ENCODE measurements around the gene SMO. TPM values are rescaled to one million over a fixed set of nuclear protein-coding genes. Genes with fewer than 3 reads are reported as not detected.

SMO gene
- total and polyA plus RNA-seq, 8 donors, result 2.6 to 13.4 (median 4.3) TPM

DNA sequence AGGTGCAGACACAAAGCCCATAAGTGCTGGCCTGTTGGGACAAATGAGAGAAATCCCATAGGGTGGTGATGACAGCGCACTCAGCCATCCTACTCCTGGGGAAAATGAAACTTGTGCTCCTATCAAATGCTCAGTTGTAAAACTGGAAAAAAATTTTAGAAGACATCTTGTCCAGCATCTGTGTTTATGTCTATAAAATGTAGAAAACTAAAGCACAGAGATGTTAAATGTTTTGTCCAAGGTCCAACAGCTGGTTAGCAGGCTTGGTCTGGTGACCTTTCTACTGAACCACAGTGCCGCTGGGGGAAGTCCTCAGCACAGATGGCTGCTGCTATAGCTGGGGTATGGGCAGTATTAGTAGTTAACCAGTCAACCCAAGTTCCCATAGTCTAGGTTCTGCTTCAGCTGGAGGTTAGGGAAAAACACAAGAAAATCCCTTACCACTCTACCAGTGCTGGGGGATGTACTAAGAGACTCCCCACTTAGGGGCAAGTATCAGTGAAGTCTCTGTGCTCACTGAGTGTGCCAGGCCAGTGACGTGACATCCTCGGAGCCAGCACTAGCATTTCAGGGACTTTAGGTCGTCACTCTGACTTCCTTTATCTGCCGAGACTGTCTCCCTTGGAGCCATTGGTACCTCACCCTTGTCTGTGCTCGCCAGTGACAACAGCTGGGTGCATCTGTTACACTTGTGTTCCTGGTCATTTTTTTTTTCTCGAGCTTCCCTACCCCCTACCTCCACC lies 42.0 kb upstream of the SMO start:
- intact Hi-C loops (cut with DNase I), result no loop called here

DNA sequence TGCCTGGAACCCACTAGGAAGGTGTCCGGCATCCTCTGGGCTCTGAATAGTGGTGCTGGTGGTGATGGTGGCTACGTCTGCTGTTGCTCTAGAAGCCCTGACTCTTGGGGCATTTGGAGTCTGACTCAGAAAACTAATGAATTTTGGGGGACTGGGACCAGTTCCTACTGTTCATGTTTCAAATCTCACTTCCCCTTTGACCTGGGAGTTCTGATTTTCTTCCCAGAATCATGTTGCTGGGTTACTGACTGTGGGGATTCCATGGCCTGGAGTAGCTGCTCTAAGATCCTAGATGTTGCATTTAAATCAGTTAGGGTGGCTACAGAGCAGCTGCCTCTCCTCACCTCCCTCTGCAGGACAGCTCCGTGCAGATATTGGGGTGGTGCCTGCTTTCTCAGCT lies 40.7 kb upstream of the SMO start:
- no peaks in the 10 kb centered on the region for H3K9me3 ChIP-seq
- H3K27me3 ChIP-seq, result no peaks in the 10 kb centered on the region
- intact Hi-C loops (cut with DNase I), result no loop called here
- 86 to 93% methylated on average over 3 of the region's 3 CpGs for WGBS, 2 donors
- TF ChIP-seq, protein P1, sequence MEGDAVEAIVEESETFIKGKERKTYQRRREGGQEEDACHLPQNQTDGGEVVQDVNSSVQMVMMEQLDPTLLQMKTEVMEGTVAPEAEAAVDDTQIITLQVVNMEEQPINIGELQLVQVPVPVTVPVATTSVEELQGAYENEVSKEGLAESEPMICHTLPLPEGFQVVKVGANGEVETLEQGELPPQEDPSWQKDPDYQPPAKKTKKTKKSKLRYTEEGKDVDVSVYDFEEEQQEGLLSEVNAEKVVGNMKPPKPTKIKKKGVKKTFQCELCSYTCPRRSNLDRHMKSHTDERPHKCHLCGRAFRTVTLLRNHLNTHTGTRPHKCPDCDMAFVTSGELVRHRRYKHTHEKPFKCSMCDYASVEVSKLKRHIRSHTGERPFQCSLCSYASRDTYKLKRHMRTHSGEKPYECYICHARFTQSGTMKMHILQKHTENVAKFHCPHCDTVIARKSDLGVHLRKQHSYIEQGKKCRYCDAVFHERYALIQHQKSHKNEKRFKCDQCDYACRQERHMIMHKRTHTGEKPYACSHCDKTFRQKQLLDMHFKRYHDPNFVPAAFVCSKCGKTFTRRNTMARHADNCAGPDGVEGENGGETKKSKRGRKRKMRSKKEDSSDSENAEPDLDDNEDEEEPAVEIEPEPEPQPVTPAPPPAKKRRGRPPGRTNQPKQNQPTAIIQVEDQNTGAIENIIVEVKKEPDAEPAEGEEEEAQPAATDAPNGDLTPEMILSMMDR (IDR thresholded peaks at IDR 0.05), result no peak
- ATAC-seq (no peak), DNase-seq (no peak), FAIRE-seq (no peak)
- H3K4me1 ChIP-seq, result peaks cover 0 to 5% (median 0%) of the 10 kb centered on the region in 3 donors
- H3K27ac ChIP-seq, result no peak overlapping the region
- H3K4me3 ChIP-seq, result no peak overlapping the region
- H3K36me3 ChIP-seq, result no peaks in the 10 kb centered on the region

More for the DNA sequence above, 42.0 kb upstream of the SMO start:
- TF ChIP-seq, protein P1 (IDR thresholded peaks at IDR 0.05), result no peak
- H3K4me3 ChIP-seq, result no peak overlapping the region
- H3K27ac ChIP-seq, result no peak overlapping the region
- DNase-seq, result no peak
- H3K36me3 ChIP-seq, result no peaks in the 10 kb centered on the region
- no peaks in the 10 kb centered on the region for H3K9me3 ChIP-seq
- H3K4me1 ChIP-seq, result peaks cover 0 to 5% (median 0%) of the 10 kb centered on the region in 3 donors
- no peak for FAIRE-seq
- 74 to 84% methylated on average over 8 of the region's 8 CpGs for WGBS, 2 donors
- ATAC-seq, result no peak
- no peaks in the 10 kb centered on the region for H3K27me3 ChIP-seq

DNA sequence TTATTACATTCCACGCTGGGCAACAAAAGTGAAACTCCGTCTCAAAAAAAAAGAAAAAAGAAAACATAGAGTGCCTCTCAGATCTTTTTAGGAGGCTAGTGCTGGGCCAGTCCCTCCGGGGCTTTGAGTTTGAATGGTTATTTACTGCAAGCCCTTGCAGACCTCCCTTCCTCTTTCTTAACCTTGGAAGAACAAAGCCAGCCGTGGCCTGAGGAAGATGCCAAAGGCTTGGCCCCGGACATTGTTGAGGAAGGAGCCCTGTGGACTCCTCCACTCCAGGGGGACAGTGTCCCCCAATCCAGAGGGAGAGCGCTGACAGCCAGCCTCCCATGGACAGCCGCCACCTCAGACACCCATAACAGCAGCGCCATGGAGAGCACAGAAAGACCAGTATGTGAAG lies 38.9 kb upstream of the SMO start:
- 81 to 83% methylated on average over 8 of the region's 8 CpGs for WGBS, 2 donors
- no peak for FAIRE-seq
- ATAC-seq, result peak in 1 of 4 donors; percentile 12
- intact Hi-C loops (cut with DNase I), result no loop called here
- H3K9me3 ChIP-seq, result no peaks in the 10 kb centered on the region
- no peak for DNase-seq
- no peaks in the 10 kb centered on the region for H3K27me3 ChIP-seq
- no peaks in the 10 kb centered on the region for H3K36me3 ChIP-seq
- H3K27ac ChIP-seq, result no peak overlapping the region
- peaks cover 0 to 5% (median 0%) of the 10 kb centered on the region in 3 donors for H3K4me1 ChIP-seq
- no peak overlapping the region for H3K4me3 ChIP-seq
- TF ChIP-seq, protein P1 (IDR thresholded peaks at IDR 0.05), result no peak

DNA sequence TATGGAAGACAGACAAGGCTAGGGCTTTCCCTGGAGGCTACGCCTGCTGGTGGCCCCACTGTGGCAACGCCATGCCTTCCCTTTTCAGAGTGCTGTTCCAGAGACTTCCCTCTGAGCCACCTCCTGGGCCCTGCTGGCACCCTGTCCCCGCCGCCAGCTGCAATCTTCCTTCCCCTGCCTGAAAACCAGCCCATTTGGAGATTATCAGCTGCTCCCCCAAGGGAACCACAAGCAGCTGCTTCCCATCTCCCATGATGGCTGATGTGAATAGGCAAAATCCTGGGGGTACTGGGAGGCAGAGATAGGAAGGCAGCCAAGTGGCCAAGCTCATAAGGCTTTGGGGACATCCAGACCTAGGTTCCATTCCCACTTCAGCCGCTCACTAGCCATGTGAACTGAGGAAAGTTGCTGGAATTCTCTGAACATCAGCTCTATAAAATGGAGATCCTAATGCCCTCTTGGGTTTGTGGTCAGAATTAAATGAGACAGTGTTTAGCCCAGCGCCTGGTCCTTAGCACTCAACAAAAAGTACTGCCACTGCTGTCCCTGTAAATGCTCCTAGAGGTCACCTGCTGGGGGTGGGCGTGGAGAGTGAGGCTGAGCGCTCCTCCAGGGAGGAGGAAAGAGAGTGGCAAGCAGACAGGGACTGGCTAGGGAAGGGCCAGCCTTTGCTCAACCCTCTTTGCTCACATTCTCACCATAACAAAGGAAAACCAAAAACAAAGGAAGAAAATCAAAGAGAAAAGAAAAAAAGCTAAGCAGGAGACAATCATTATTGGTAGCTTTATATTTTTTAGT lies 38.0 kb upstream of the SMO start:
- FAIRE-seq, result no peak
- DNase-seq, result no peak

More for the DNA sequence above, 38.0 kb upstream of the SMO start:
- Histone ChIP-seq H3K27me3 (no peaks in the 10 kb centered on the region), H3K4me1 (peaks cover 0 to 5% (median 0%) of the 10 kb centered on the region in 3 donors), H3K4me3 (no peak overlapping the region), H3K27ac (no peak overlapping the region), H3K36me3 (no peaks in the 10 kb centered on the region), H3K9me3 (no peaks in the 10 kb centered on the region)
- peak in 2 of 4 donors; percentile 44 to 68 for ATAC-seq
- intact Hi-C loops (cut with DNase I), result no loop called here
- TF ChIP-seq, protein P1 (IDR thresholded peaks at IDR 0.05), result no peak
- 83 to 87% methylated on average over 8 of the region's 8 CpGs for WGBS, 2 donors

Measured in pancreas (tissue), 10 donors.